HCT116 (cell line): ENCODE results near the gene FAM131C. TPM values are rescaled to one million over a fixed set of nuclear protein-coding genes. Genes with fewer than 3 reads are reported as not detected.
"Not testable (repeated sequence)": the region's sequence is repeated elsewhere in the genome, so short reads cannot be mapped to it uniquely, and the experiment has no call there.

Experiments used
- ATAC-seq: fragments of 200-7000 bp; cut with Tn5 transposase; 2 replicates; pipeline ENCODE4 v1.9.1; 2020; ENCODE audit warnings: mild to moderate bottlenecking, moderate library complexity
- BruUV-seq: library from RNA; stranded (reverse); fragments of 400-500 nt; replicated peaks from 2 replicates; lab custom pipeline; 2021; lab: Mats Ljungman, UMichigan
- CTCF ChIA-PET: fragments of 300-600 bp; sonication (Branson Sonifier 250); formaldehyde crosslinking; loops from one replicate; lab custom pipeline; 2021; ENCODE audit warnings: antibody characterized with exemption; lab: Charles Lee
- POLR2A ChIA-PET: fragments of 300-600, 350-600 bp; sonication (Branson Sonifier 250); formaldehyde crosslinking; loops from one replicate; lab custom pipeline; 2021; ENCODE audit warnings: antibody characterized with exemption; lab: Charles Lee
- RAD21 ChIA-PET, 2 experiments: fragments of 300-600 bp; sonication (Branson Sonifier 250); formaldehyde crosslinking; loops; one replicate each; lab custom pipeline; 2023; ENCODE audit warnings: low total read pairs in 2 of 2; ENCODE audit not compliant: uncharacterized antibody in 2 of 2, unreplicated experiment in 2 of 2, low non-redundant PET in 1 of 2; lab: Charles Lee
- DNase-seq: peaks from one replicate; pipeline ENCODE4 v3.0.0-alpha.2; 2010; ENCODE audit warnings: low read depth, low spot score
- H2AFZ ChIP-seq: fragments of 200-600 bp; shearing (Covaris generic), sonication (generic); 2 replicates; pipeline ENCODE4 v1.6.1; 2017; ENCODE audit warnings: low read depth, mixed run types, mixed read lengths, antibody characterized with exemption, low read length; ENCODE audit not compliant: poor library complexity, severe bottlenecking
- H3K27ac ChIP-seq: 2 replicates; pipeline ENCODE4 v1.5.1; 2012; ENCODE audit warnings: low read depth, low read length
- H3K27me3 ChIP-seq: fragments of 200-600 bp; sonication (generic); 2 replicates; pipeline ENCODE4 v1.6.1; 2016; ENCODE audit warnings: mixed run types, low read length, mixed read lengths; ENCODE audit not compliant: insufficient read depth
- H3K36me3 ChIP-seq, 2 experiments: fragments of 200-500 bp in 1 of 2; fragments of 200-600 bp in 1 of 2; sonication (Bioruptor generic) in 1 of 2; sonication (generic) in 1 of 2; 2 replicates each; pipeline versions ENCODE4 v1.5.1 to v1.6.1; 2014 to 2016; ENCODE audit warnings: low read length in 2 of 2, inconsistent platforms in 1 of 2, mixed read lengths in 1 of 2, mixed run types in 1 of 2; ENCODE audit not compliant: insufficient read depth in 2 of 2, control insufficient read depth in 1 of 2
- H3K4me1 ChIP-seq, 2 experiments: fragments of 200-600 bp in 1 of 2; sonication (generic) in 1 of 2; 2 replicates each; pipeline versions ENCODE4 v1.5.1 to v1.6.1; 2012 to 2017; ENCODE audit warnings: low read length in 2 of 2, inconsistent platforms in 1 of 2, mild to moderate bottlenecking in 1 of 2, mixed read lengths in 1 of 2, mixed run types in 1 of 2, moderate library complexity in 1 of 2; ENCODE audit not compliant: insufficient read depth in 2 of 2, control insufficient read depth in 1 of 2
- H3K4me2 ChIP-seq: fragments of 200-600 bp; sonication (generic); 2 replicates; pipeline ENCODE4 v1.6.1; 2017; ENCODE audit warnings: mixed run types, low read length, mixed read lengths
- H3K4me3 ChIP-seq, 2 experiments: fragments of 200-600 bp in 1 of 2; sonication (generic) in 1 of 2; replicated peaks in 1 of 2; 2 replicates each; pipeline ENCODE4 v1.5.1; 2011 to 2016; ENCODE audit warnings: low read length in 2 of 2, control low read depth in 1 of 2, low read depth in 1 of 2, mild to moderate bottlenecking in 1 of 2, mixed read lengths in 1 of 2, mixed run types in 1 of 2
- H3K79me2 ChIP-seq: fragments of 200-600 bp; sonication (generic); 2 replicates; pipeline ENCODE4 v1.6.1; 2017; ENCODE audit warnings: mild to moderate bottlenecking, mixed run types, low read length, moderate library complexity, mixed read lengths; ENCODE audit not compliant: insufficient read depth
- H3K9ac ChIP-seq: fragments of 200-600 bp; sonication (generic); 2 replicates; pipeline ENCODE4 v1.6.1; 2016; ENCODE audit warnings: low read length, mixed read lengths
- H3K9me2 ChIP-seq: fragments of 200-600 bp; sonication (generic), shearing (Covaris generic); 2 replicates; pipeline ENCODE4 v1.6.1; 2017; ENCODE audit warnings: mixed run types, mild to moderate bottlenecking, moderate library complexity; ENCODE audit not compliant: insufficient read depth
- H3K9me3 ChIP-seq, 2 experiments: fragments of 200-500 bp in 1 of 2; fragments of 200-600 bp in 1 of 2; sonication (Bioruptor generic) in 1 of 2; sonication (generic) in 1 of 2; 2 replicates each; pipeline ENCODE4 v1.6.1; 2014 to 2017; ENCODE audit warnings: low read length in 2 of 2, mixed read lengths in 2 of 2, inconsistent platforms in 1 of 2, low read depth in 1 of 2, mild to moderate bottlenecking in 1 of 2, mixed run types in 1 of 2, moderate library complexity in 1 of 2; ENCODE audit not compliant: control insufficient read depth in 1 of 2, insufficient read depth in 1 of 2
- H4K20me1 ChIP-seq: fragments of 200-600 bp; sonication (generic), shearing (Covaris generic); 2 replicates; pipeline ENCODE4 v1.6.1; 2017; ENCODE audit warnings: mixed run types, mild to moderate bottlenecking, moderate library complexity; ENCODE audit not compliant: insufficient read depth
- intact Hi-C: fragments of 100-400 bp; cut with micrococcal nuclease; formaldehyde crosslinking; loops from 2 replicates; pipeline ENCODE4 v1.10.0; 2022
- total RNA-seq: library from RNA; stranded (reverse); gene quantifications from one replicate; pipeline ENCODE4 v1.2.1, GENCODE V29; 2021; ENCODE audit not compliant: unreplicated experiment
- TF ChIP-seq, protein P1 (sequence below): IDR thresholded peaks from 2 replicates; pipeline ENCODE4 v1.6.1; 2012

FAM131C gene
- total RNA-seq, 1 experiment from 2014 or later, result 11.6 TPM

DNA sequence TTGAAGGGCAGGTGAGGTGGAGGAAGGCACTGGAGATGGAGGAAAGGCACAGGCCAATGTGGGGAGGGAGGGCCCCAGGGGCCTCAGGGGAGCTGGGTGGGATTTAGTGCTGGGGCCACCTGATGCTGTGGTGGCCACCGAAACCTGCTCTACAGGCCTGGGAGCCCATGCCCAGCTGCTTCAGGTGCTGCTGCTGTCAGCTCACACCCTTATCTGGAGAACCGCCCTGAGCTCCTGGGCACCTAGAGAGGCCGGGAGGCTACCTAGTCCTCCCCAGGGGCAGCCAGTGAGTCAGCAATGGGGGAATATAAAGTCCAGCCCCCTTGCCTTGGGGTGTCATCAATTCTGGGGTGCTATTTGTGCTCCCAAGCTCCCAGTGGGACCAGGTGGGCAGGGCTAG, 12.2 kb downstream of the FAM131C start:
- TF ChIP-seq, protein P1, sequence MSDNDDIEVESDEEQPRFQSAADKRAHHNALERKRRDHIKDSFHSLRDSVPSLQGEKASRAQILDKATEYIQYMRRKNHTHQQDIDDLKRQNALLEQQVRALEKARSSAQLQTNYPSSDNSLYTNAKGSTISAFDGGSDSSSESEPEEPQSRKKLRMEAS, result no peak
- DNase-seq, result no peak
- H3K27ac ChIP-seq, result no peak overlapping the region
- ChIA-PET RAD21 (no interaction called here), POLR2A (no interaction called here), CTCF (no interaction called here)
- H3K4me2 ChIP-seq, result no peak overlapping the region
- no peaks in the 10 kb centered on the region for H3K27me3 ChIP-seq
- intact Hi-C loops, result no loop called here
- no peaks in the 10 kb centered on the region for H4K20me1 ChIP-seq
- peaks cover under 1 to 3% of the 10 kb centered on the region in 2 experiments; a peak in 2 of 4 replicates for H3K4me1 ChIP-seq
- H3K9ac ChIP-seq, result no peak overlapping the region
- no peak for ATAC-seq
- no peaks in the 10 kb centered on the region for H3K9me3 ChIP-seq
- H3K9me2 ChIP-seq, result no peaks in the 10 kb centered on the region
- H3K79me2 ChIP-seq, result no peaks in the 10 kb centered on the region
- H2AFZ ChIP-seq, result no peak overlapping the region
- no TSS peak for BruUV-seq
- H3K4me3 ChIP-seq, result no peak overlapping the region
- H3K36me3 ChIP-seq, result no peaks in the 10 kb centered on the region

DNA sequence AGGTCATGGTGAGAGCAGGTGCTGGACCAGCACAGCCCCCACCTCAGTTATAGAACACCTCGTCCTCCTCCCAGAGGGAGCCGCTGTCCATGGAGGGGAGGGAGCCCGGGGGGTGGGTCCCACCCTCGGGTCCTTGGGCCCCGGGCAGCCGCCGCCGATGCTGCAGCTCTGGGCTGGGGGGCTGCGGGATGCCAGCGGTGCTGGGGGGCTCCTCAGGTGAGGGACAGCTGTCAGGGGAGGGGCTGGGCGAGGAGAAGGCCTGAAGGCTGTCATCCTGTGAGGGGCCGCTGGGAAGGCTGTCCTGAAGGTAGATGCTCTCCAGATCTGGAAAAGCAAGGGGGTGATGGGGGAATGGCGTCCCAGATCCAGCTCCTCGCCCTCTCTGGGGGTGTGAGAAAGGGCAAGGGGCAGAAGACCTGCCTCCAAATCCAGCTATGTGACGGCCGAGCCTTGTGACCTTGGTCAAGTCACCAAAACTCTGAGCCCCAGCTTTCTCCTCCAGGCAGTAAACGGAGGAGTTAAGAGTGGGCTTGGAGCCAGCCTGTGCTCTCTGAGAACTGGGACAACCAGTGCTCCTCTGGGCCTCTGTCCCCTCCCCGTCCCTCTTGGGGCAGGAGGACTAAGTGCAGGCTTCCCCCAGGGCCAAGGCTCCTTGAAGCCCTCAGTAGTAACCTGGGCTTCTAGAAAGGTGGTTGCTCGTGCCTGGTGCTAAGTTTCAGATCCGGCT, 14.9 kb downstream of the FAM131C start:
- H3K36me3 ChIP-seq, H3K9me2 ChIP-seq, H3K9me3 ChIP-seq, H2AFZ ChIP-seq, H3K4me2 ChIP-seq, ATAC-seq, H4K20me1 ChIP-seq, H3K27ac ChIP-seq, H3K4me3 ChIP-seq, RAD21 ChIA-PET, H3K27me3 ChIP-seq, H3K79me2 ChIP-seq, intact Hi-C loops, DNase-seq, CTCF ChIA-PET, BruUV-seq, H3K9ac ChIP-seq, H3K4me1 ChIP-seq: not testable (repeated sequence)
- POLR2A ChIA-PET, result interaction anchor here (0.9 kb wide), 1 partner anchor 62 kb away, joined by 3 read pairs; no protein-coding TSS in a partner anchor

DNA sequence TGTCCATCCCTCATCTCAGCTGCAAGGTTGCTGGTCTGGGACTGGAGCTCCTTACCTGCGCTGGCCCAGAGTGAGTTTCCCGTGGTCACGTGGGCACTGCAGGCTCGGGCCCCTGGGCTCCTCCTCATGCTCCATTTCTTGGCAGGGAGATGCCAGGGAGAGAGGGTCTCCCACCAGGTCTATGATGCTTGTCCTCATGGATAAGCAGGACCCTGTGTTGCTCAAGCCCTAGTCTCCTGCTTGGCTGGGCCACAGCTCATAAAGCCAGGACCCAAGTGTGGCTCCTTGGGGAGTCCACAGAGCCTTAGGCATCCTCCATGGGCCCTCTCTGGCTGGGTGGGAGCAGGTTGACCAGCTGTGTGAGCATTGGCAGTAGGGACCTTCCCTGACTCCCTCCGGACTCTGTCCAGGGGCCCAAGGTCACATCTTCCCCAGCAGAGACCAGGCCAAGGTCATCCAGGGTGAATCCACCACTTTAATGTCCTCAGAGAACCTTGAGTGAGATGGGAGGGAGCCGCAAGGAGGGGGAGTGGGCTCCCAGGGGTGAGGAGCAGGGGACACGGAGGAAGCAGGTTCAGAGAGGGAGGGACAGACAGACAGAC, 16.0 kb downstream of the FAM131C start:
- POLR2A ChIA-PET, CTCF ChIA-PET: not testable (repeated sequence)

DNA sequence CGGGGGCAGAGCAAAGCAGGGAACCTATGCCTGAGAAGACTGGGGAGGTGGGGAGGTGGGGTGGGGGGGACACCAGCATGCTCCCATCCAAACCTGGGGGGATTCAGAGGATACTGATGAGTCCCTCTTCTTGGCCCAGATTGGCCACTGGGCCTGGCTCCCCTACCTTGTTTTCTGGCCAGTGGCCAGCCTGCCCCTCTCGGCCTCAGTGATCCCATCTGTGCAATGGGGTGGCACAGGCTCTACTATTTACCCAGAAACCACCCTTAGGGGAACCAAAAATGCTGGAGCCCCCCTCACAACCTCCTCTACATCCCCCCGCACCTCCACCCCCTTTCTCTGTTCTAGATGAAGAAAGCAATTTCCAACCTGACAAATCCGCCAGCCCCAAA, 16.9 kb downstream of the FAM131C start:
- H3K9me2 ChIP-seq, H3K27me3 ChIP-seq, BruUV-seq, H3K4me1 ChIP-seq, H3K9ac ChIP-seq, H3K36me3 ChIP-seq, H3K27ac ChIP-seq, POLR2A ChIA-PET, DNase-seq, H4K20me1 ChIP-seq, H2AFZ ChIP-seq, ATAC-seq, H3K4me3 ChIP-seq, H3K4me2 ChIP-seq, RAD21 ChIA-PET, H3K79me2 ChIP-seq, H3K9me3 ChIP-seq: not testable (repeated sequence)
- intact Hi-C loops, result loop anchor here (1.0 kb wide), 1 partner anchor 47 kb away; no protein-coding TSS in a partner anchor
- CTCF ChIA-PET, result interaction anchor here (0.6 to 1.7 kb wide), 2 partner anchors 12 to 37 kb away, joined by 5 read pairs; no protein-coding TSS in a partner anchor

More for the DNA sequence above, 16.0 kb downstream of the FAM131C start:
- H3K4me2 ChIP-seq, H3K36me3 ChIP-seq, H3K27me3 ChIP-seq, H2AFZ ChIP-seq, H4K20me1 ChIP-seq, H3K27ac ChIP-seq, H3K9me3 ChIP-seq, H3K9me2 ChIP-seq, BruUV-seq, H3K4me1 ChIP-seq, ATAC-seq, H3K4me3 ChIP-seq, intact Hi-C loops, H3K9ac ChIP-seq, DNase-seq, H3K79me2 ChIP-seq, RAD21 ChIA-PET: not testable (repeated sequence)
